ENCODE measurements around the gene FNDC5.

DNA sequence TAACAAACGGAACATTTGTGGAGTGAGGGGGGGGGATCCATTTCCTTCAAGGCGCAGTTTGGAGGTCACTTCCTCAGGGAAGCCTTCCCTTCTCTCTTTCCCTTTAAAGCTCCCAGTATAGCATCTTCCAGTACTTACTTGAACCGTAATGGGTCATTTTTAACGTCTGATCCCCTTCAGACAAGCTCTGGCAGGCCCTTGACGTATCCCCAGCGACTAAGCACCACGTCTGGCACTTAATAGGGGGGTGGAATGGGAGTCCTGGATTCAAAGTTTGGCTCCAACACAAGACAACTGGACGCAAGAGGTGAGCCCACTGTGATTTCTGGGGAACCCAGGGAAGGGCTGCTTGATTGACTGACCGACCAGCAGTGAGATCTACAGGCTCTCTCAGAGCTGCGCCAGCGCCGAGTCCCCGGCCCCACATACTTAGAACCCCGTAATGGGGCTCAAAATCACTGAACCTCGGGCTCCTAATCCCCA, 54.0 kb downstream of the FNDC5 start:
- TF ChIP-seq POLR2A (IDR thresholded peaks at IDR 0.05) = no peak
- TF ChIP-seq CTCF (IDR thresholded peaks at IDR 0.05) = no peak

Measured in right lobe of liver (tissue), 4 donors.